NOMO-1 treated with dmso at 0.1 percent for 144 hours (cell line): ENCODE measurements around the gene CAMTA1.
"Not testable (repeated sequence)": the region's sequence is repeated elsewhere in the genome, so short reads cannot be mapped to it uniquely, and the experiment has no call there.

ENCODE experiments used
- DNase-seq: peaks from one replicate; lab custom pipeline; 2025; ENCODE audit not compliant: unreplicated experiment; lab: John Stamatoyannopoulos, UW

Gene CAMTA1

DNA sequence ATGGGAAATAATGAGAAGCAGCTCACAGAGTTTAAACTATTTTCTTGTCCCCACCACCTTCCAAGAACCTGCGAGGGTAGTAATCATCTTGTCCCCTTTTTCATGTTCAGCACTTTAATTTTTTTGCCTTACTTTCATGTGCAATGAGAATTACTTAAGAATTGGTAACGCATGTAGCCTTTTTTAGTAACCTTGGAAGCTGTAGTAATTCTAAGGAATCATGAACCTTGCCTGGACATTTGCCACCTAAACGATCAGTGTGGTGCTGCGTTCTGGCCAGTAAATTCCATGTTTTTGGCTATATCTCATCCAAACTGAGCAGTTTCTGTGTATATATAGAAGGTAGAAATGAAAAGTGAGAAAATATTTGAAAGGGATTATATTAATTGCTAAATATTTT lies 981.9 kb downstream of the CAMTA1 start:
- DNase-seq = no peak

DNA sequence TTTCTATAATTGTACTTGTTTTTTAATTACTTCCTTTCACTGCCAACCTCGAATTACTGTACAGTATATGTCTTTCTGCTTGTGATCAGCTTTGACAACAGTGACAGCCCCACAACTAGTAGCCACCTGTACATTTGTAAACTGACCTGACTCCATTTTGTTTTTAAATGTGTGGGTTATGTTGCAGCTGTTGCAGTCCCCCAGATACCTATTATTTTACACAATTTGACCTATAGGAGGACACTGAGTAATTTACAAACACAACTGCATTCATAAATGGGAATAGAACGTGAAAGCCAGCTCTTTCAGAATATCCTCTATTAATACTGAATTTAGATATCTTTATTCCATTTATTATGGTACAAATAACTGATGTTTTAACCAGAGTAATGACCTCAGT lies 983.3 kb downstream of the CAMTA1 start:
- no peak for DNase-seq

- DNase-seq = no peak
Observed at GRCh38 chr1:7769673-7770412, 984.6 kb downstream of the CAMTA1 start.

GRCh38 chr1:7770669-7770996 lies 985.4 kb downstream of the CAMTA1 start:
- DNase-seq = no peak

GRCh38 chr1:7770997-7771822 lies 986.0 kb downstream of the CAMTA1 start, which contains the start of gene VAMP3:
Gene VAMP3 (plus strand): TSS chr1:7771296. CDS start chr1:7771384, 88 bp downstream.
- peak; percentile 36 for DNase-seq

DNA sequence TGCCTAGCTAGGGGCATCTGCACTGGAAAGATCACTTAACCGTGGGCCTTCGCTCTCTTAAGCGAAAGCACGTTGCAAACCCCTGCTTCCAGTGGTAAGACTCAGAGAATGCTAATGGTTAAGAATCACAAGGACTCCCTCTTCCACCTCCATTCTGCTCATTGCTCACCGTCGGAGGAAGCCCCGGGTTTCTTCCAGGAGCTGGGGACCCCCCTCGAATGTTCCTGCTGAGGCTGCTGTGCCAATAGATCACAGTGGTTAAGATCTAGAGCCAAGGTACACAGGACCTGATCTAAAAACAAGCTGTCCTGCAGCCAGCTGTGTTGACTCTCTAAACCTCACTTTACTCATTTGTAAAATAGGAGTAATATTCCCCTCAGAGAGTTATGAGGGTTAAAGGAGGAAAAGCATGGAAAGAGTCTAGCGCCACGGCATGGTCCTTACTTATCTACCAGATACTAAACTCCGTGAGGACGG lies 986.6 kb downstream of the CAMTA1 start:
- no peak for DNase-seq

GRCh38 chr1:7777591-7777990 lies 992.3 kb downstream of the CAMTA1 start:
- DNase-seq = no peak

DNA sequence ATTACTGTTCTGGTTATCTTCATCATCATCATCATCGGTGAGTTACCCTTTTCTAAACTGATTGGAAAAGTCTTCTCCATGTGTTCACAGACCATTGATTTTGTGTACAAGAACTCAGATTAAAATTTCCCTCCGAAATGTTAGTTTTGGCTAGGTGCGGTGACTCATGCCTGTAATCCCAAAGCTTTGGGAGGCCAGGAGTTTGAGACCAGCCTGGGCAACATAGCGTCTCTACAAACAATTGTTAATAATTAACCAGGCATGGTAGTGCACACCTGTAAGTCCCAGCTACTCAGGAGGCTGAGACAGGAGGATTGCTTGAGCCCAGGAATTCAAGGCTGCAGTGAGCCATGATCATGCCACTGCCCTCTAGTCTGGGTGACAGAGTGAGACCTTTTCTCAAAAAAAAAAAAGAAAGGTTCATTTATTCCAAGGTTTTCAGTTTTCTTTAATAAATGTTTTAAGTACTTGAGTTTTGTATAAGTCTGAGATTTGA lies 992.9 kb downstream of the CAMTA1 start:
- DNase-seq = no peak

DNA sequence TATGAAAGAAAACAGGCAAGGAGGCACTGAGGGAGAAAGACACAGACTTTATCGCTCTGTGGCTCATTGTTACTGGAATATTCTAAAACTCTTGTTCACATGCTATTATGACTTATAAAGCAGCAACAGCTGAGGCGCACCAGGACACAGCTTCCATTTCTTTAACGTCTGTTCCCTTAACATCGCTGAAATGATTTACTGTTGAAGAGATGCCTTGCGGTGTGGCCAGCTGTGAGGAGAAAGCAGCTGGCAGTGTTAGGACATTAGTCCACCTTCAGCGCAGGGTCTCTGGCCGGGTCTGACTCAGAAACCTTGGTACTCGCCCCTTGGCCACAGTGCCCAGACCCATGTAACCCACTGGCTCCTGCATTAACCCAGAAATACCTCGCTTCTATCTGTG lies 995.7 kb downstream of the CAMTA1 start:
- DNase-seq = no peak

DNA sequence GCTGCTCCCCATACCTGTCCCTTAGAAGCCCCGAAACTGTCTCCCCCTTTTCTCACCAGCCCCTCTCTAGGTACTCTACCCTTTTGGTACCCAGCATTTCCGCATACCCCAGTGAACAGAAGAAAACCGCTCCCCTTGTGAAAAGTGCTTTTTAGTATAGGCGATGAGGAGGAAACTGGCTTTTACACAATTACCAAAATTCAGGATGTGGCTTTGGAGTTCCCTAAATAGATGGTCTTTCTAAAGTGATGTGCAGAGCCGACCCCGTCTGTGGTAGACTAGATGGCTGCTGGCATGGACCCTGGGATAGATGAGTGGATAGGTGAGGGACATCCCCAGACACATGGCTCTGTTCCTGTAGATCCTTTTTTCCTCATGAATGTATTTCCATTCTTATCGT lies 996.2 kb downstream of the CAMTA1 start:
- DNase-seq = no peak

- peak; percentile 74 for DNase-seq
Observed at GRCh38 chr1:7781923-7782495, 996.8 kb downstream of the CAMTA1 start.

DNA sequence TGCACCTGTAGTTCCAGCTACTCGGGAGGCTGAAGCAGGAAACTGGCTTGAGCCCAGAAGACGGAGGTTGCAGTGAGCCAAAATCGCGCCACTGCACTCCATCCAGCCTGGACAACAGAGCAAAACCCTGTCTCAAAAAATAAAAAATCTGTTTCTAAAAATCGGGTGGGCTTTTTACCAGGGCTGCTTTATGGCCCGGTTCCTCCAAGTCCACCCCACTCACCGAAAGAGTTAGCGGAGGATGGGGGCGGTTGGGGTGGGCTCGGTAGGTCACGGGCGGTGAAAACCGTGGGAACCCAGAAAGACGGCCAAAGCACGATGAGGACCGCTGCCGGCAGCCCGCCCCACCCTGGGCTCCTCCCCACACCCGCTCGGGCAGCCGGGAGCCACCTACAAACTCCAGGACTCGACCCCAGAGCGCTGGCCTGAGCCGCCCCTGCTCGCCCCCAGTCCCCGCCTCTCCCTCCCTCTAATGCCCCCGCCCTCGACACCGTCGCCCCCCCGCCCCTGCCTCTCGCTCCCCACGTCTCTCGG lies 998.0 kb downstream of the CAMTA1 start:
- no peak for DNase-seq

- peak; percentile 84 for DNase-seq
Observed at GRCh38 chr1:7783826-7784491, 998.7 kb downstream of the CAMTA1 start, which contains the start of gene PER3. Gene PER3 (plus strand): TSS chr1:7784291. CDS start chr1:7784878, 587 bp downstream.

- DNase-seq = no peak
Observed at GRCh38 chr1:7784492-7785071, 999.3 kb downstream of the CAMTA1 start.

DNA sequence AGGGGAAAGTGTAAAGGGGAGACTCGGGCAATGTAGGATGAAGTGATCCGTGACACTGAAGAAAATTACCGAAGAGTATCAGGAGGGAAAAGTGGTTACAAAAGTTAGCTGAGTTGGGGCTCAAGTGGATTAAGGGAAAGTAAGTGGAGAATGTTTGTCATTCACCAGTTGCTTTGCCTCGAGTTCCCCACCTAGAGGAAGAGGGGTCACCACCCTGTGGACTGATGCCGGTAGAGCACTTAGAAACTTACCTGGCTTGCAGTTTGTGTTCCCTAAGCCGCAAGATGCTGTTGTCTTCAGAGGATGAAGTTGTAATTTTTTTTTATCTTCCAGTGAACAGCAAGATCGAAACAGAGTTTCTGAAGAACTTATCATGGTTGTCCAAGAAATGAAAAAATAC lies 999.9 kb downstream of the CAMTA1 start:
- no peak for DNase-seq

DNA sequence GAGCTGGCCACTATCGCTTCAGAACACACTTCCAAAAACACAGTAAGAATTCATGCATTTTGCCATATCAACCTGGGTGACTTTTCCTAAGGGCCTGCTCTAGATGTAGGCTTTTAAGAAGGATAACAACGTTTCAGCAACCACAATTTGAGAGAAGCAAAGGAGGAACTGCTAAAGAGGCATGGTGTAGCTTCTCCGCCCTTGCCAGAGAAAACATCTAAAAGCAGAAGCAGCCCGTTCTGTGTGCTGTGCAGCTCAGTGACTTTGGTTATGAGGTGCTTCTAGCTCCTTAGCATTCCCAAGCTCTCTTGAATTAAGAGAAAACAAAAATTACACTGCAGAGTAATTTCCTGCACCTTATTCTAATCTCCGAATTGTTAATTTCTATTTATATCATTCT lies 1001.5 kb downstream of the CAMTA1 start:
- DNase-seq = peak; percentile 54

DNA sequence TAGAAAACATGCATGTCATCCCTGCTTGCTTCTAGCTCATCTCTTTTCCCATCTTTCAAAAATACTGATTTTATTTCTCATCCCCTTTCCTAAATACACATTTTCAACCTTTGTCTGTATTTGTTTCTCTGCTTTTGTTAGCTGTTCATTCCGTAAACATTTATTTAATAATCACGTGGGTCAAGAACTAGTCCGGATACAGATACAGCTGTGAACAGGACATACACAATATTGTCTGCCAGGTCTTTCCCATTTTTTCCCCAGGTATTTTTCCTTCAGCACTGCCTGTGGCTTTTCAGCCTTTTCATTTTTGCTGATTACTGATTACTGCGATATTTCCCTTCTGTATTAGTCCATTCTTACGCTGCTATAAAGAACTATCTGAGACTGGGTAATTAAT lies 1004.6 kb downstream of the CAMTA1 start:
- DNase-seq = no peak

DNA sequence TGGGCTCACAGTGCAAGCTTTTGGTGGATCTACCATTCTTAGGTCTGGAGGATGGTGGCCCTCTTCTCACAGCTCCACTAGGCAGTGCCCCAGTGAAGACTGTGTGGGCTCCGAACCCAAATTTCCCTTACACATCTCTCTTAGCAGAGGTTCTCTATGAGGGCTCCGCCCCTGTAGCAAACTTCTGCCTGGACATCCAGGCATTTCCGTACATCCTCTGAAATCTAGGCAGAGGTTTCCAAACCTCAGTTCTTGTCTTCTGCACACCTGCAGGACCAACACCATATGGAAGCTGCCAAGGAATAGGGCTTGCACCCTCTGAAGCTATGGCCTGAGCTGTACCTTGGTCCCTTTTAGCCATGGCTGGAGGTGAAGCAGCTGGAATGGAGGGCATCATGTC lies 1005.8 kb downstream of the CAMTA1 start:
- DNase-seq = not testable (repeated sequence)

DNA sequence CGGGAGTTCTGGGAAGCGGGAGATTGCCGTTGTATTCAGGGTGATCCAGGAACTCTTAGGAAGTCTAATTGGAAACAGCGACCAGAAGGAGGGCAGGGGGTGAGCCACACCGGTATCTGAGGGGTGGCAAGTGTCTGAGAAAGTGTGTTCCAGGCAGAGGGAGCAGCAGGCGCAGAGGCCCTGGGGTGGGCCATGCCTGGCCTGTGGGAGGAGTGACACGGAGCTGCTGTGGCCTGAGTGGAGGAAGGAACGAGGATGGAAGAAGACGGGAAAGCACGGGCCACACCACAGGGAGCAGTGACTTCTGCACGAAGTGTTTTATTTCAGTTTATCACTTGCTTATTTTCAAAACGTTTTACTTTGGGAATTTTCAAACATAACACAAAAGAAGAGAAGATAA lies 1010.2 kb downstream of the CAMTA1 start:
- DNase-seq = no peak

GRCh38 chr1:7805460-7805859 lies 1020.2 kb downstream of the CAMTA1 start:
- no peak for DNase-seq
